SK-N-SH (cell line): ENCODE measurements around the gene IFNLR1. TPM values are rescaled to one million over a fixed set of nuclear protein-coding genes. Genes with fewer than 3 reads are reported as not detected.

ENCODE experiments used
- CTCF ChIA-PET: fragments of 300-600, 350-600 bp; formaldehyde crosslinking; extraction: SDS; loops from one replicate; lab custom pipeline; 2021; lab: Yijun Ruan, JAX
- POLR2A ChIA-PET: fragments of 350-600 bp; sonication (Branson Sonifier 250); formaldehyde crosslinking; extraction: SDS; loops from one replicate; lab custom pipeline; 2020; ENCODE audit warnings: antibody characterized with exemption, inconsistent platforms; lab: Yijun Ruan, JAX
- DNase-seq: peaks from one replicate; pipeline ENCODE4 v3.0.0; 2012
- H2AFZ ChIP-seq: fragments of 200-600 bp; sonication (generic); 2 replicates; pipeline ENCODE4 v1.8.1; 2016; ENCODE audit warnings: antibody characterized with exemption, mild to moderate bottlenecking, low read depth
- H3F3A ChIP-seq: fragments of 200-600 bp; sonication (generic); replicated peaks from 2 replicates; pipeline ENCODE3; 2016; ENCODE audit warnings: antibody characterized with exemption, mild to moderate bottlenecking; ENCODE audit not compliant: insufficient read depth
- H3K27ac ChIP-seq, 2 experiments: fragments of 200-500 bp in 1 of 2; fragments of 200-600 bp in 1 of 2; sonication (Bioruptor generic) in 1 of 2; sonication (generic), shearing (Covaris generic) in 1 of 2; 2 replicates each; pipeline versions ENCODE4 v1.5.1 to v1.6.1; 2014 to 2016; ENCODE audit warnings: low read depth in 2 of 2, inconsistent platforms in 1 of 2, low read length in 1 of 2, mild to moderate bottlenecking in 1 of 2, mixed read lengths in 1 of 2
- H3K27me3 ChIP-seq: fragments of 200-600 bp; sonication (generic), shearing (Covaris generic); 2 replicates; pipeline ENCODE4 v1.6.1; 2016; ENCODE audit warnings: mixed run types; ENCODE audit not compliant: insufficient read depth
- H3K36me3 ChIP-seq, 2 experiments: fragments of 200-500 bp in 1 of 2; fragments of 200-600 bp in 1 of 2; sonication (Bioruptor generic) in 1 of 2; sonication (generic) in 1 of 2; replicated peaks in 1 of 2; 2 replicates each; pipeline versions ENCODE3 to v1.5.1; 2014 to 2016; ENCODE audit warnings: low read length in 1 of 2, mild to moderate bottlenecking in 1 of 2; ENCODE audit not compliant: insufficient read depth in 2 of 2, control insufficient read depth in 1 of 2
- H3K4me1 ChIP-seq, 2 experiments: fragments of 200-500 bp in 1 of 2; fragments of 200-600 bp in 1 of 2; sonication (Bioruptor generic) in 1 of 2; sonication (generic), shearing (Covaris generic) in 1 of 2; 2 replicates each; pipeline versions ENCODE4 v1.5.1 to v1.6.1; 2014 to 2016; ENCODE audit warnings: low read depth in 1 of 2, low read length in 1 of 2, mixed run types in 1 of 2; ENCODE audit not compliant: insufficient read depth in 2 of 2, control insufficient read depth in 1 of 2
- H3K4me2 ChIP-seq: fragments of 200-600 bp; sonication (generic), shearing (Covaris generic); 2 replicates; pipeline ENCODE4 v1.6.1; 2017; ENCODE audit warnings: mixed run types
- H3K4me3 ChIP-seq, 2 experiments: fragments of 200-500 bp in 1 of 2; fragments of 200-600 bp in 1 of 2; sonication (Bioruptor generic) in 1 of 2; sonication (generic), shearing (Covaris generic) in 1 of 2; 2 replicates each; pipeline versions ENCODE4 v1.5.1 to v1.8.1; 2014 to 2016; ENCODE audit warnings: low read depth in 2 of 2, inconsistent platforms in 1 of 2, low read length in 1 of 2, mild to moderate bottlenecking in 1 of 2, mixed read lengths in 1 of 2, moderate library complexity in 1 of 2
- H3K79me2 ChIP-seq: fragments of 200-600 bp; sonication (generic); 2 replicates; pipeline ENCODE4 v1.8.1; 2017; ENCODE audit warnings: mild to moderate bottlenecking; ENCODE audit not compliant: insufficient read depth
- H3K9ac ChIP-seq: fragments of 200-600 bp; sonication (generic); 2 replicates; pipeline ENCODE4 v1.6.1; 2017; ENCODE audit warnings: mixed run types
- H3K9me2 ChIP-seq: fragments of 200-600 bp; sonication (generic); 2 replicates; pipeline ENCODE4 v1.6.1; 2017; ENCODE audit warnings: mixed run types
- H3K9me3 ChIP-seq: fragments of 200-600 bp; sonication (generic); 2 replicates; pipeline ENCODE4 v1.6.1; 2017; ENCODE audit warnings: mixed run types, mild to moderate bottlenecking, moderate library complexity
- H4K20me1 ChIP-seq: fragments of 200-600 bp; sonication (generic); 2 replicates; pipeline ENCODE4 v1.6.1; 2017; ENCODE audit warnings: mild to moderate bottlenecking, mixed run types; ENCODE audit not compliant: insufficient read depth
- CTCF ChIP-seq: fragments of 200-600 bp; sonication (generic); IDR thresholded peaks from 2 replicates; pipeline ENCODE4 v1.6.1; 2017; ENCODE audit warnings: antibody characterized with exemption, mild to moderate bottlenecking, moderate library complexity
- ELF1 ChIP-seq: IDR thresholded peaks from 2 replicates; pipeline ENCODE4 v1.4.0; 2012
- EP300 ChIP-seq, 2 experiments: IDR thresholded peaks; 2 replicates each; pipeline versions ENCODE4 v1.4.0 to v1.6.1; 2012; ENCODE audit warnings: borderline replicate concordance in 1 of 2, low read depth in 1 of 2, low read length in 1 of 2
- FOXJ3 ChIP-seq: sonication (generic); formaldehyde crosslinking; IDR thresholded peaks from 2 replicates; pipeline ENCODE4 v1.5.1; 2020; ENCODE audit warnings: mild to moderate bottlenecking, missing genetic modification reagents
- FOXM1 ChIP-seq: IDR thresholded peaks from 2 replicates; pipeline ENCODE4 v1.4.0; 2012; ENCODE audit warnings: low read depth, mild to moderate bottlenecking
- GATA2 ChIP-seq: sonication (generic); formaldehyde crosslinking; IDR thresholded peaks from 2 replicates; pipeline ENCODE4 v1.5.0; 2020; ENCODE audit warnings: mild to moderate bottlenecking, missing genetic modification reagents
- MAX ChIP-seq: IDR thresholded peaks from 2 replicates; pipeline ENCODE4 v1.4.0; 2012; ENCODE audit warnings: low read depth
- POLR2AphosphoS5 ChIP-seq: IDR thresholded peaks from 2 replicates; pipeline ENCODE4 v1.6.1; 2012; ENCODE audit warnings: low read depth, low read length
- RAD21 ChIP-seq: IDR thresholded peaks from 2 replicates; pipeline ENCODE4 v1.6.1; 2012; ENCODE audit warnings: mild to moderate bottlenecking, low read length
- RFX5 ChIP-seq: IDR thresholded peaks from 2 replicates; pipeline ENCODE4 v1.6.1; 2012; ENCODE audit warnings: mild to moderate bottlenecking, improper control_type of control experiment, low read length
- RXRA ChIP-seq: IDR thresholded peaks from 2 replicates; pipeline ENCODE4 v1.4.0; 2012; ENCODE audit warnings: low read depth, mild to moderate bottlenecking, borderline replicate concordance
- SMC3 ChIP-seq: IDR thresholded peaks from 2 replicates; pipeline ENCODE4 v1.6.1; 2012; ENCODE audit warnings: low read depth, low read length, improper control_type of control experiment
- WGBS: methylation state at CpG from one replicate; pipeline ENCODE4 v1.1.6; 2017; ENCODE audit warnings: low lambda C conversion rate; 5-methylcytosine and 5-hydroxymethylcytosine counted together
- polyA plus RNA-seq, 3 experiments: library from polyadenylated mRNA; depleted of rRNA; stranded (reverse); fragments of >200 nt; gene quantifications; 2 replicates each; pipeline ENCODE4 v1.2.3, GENCODE V29; 2012

Gene IFNLR1
- polyA plus RNA-seq, 1 of the 3 experiments (the other 2 are of a cell fraction) = 0.30 TPM

- POLR2A ChIA-PET = no interaction called here
Observed at GRCh38 chr1:24222793-24223192, 35.7 kb upstream of the IFNLR1 start.

DNA sequence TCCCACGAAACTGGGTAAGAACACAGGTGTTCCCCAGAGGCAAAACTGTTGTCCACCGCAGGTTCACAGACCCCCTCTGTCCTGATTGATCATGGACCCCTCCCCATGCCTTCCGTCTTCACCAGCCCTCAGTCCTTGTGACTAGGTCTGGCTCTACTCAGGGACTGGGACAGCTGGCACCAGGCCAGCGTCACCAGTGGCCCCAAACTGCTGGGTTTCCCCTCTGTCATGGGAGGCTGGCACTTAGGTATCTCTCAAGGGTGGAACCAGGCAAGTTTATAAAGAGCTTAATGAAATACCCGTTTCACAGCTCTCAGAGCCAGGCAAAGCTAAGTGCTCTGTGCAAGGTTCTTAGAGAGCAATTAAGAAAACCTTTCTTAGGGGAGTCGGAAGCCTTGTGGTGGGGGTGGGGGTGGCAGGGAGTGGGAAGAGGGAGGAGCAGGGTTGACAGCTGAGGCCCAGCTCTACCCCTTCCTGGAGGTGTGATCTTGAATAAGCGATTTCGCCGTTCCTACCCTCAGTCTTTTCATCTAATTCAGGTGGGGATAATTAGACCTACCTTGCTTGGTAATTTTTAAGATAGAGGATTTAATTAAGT lies 35.0 kb upstream of the IFNLR1 start:
- CTCF ChIA-PET = interaction anchor here (1.1 to 5.1 kb wide), 5 partner anchors 14 to 193 kb away, joined by 3 to 21 read pairs (median 3); partner anchors contain the start of gene NIPAL3
- no peaks in the 10 kb centered on the region; a peak in 1 of 4 replicates for H3K4me1 ChIP-seq
- H3K27me3 ChIP-seq = peaks cover 15% of the 10 kb centered on the region; the same call in 1 of the 2 replicates
- TF ChIP-seq SMC3 (no peak), RFX5 (no peak), RXRA (no peak)
- TF ChIP-seq, all 33 proteins: peak for 0
- 60% methylated on average over 9 of the region's 9 CpGs for WGBS
- Histone ChIP-seq H3K9me3 (no peaks in the 10 kb centered on the region), H3K9ac (no peak overlapping the region), H3K4me2 (no peak overlapping the region), H3K27ac (no peak overlapping the region), H2AFZ (no peak overlapping the region), H3K4me3 (no peak overlapping the region), H4K20me1 (no peaks in the 10 kb centered on the region), H3F3A (no peaks in the 10 kb centered on the region), H3K36me3 (no peaks in the 10 kb centered on the region), H3K9me2 (no peaks in the 10 kb centered on the region), H3K79me2 (no peaks in the 10 kb centered on the region)
- POLR2A ChIA-PET = no interaction called here
- DNase-seq = no peak

More at GRCh38 chr1:24222793-24223192, 35.7 kb upstream of the IFNLR1 start:
- Histone ChIP-seq H3K9ac (no peak overlapping the region), H3K27ac (no peak overlapping the region), H3K36me3 (no peaks in the 10 kb centered on the region), H3K4me3 (no peak overlapping the region), H2AFZ (no peak overlapping the region), H3K79me2 (no peaks in the 10 kb centered on the region), H3K4me2 (no peak overlapping the region), H4K20me1 (no peaks in the 10 kb centered on the region), H3K27me3 (peaks cover 15% of the 10 kb centered on the region; the same call in 1 of the 2 replicates), H3F3A (no peaks in the 10 kb centered on the region), H3K9me3 (no peaks in the 10 kb centered on the region), H3K9me2 (no peaks in the 10 kb centered on the region), H3K4me1 (no peaks in the 10 kb centered on the region)
- WGBS = 61% methylated on average over 1 of the region's 1 CpG
- TF ChIP-seq RAD21 (no peak), GATA2 (CRISPR knock-in tag) (no peak), EP300 (IDR thresholded peaks at IDR 0.05; ENCODE audit: borderline replicate concordance in 1 of 2, low read depth in 1 of 2, low read length in 1 of 2) (no peak), FOXM1 (no peak), CTCF (no peak)
- CTCF ChIA-PET = no interaction called here
- no peak for DNase-seq

GRCh38 chr1:24221246-24221645 lies 34.2 kb upstream of the IFNLR1 start:
- ChIA-PET CTCF (interaction anchor here (1.1 to 5.1 kb wide), 5 partner anchors 15 to 194 kb away, joined by 3 to 21 read pairs (median 3); partner anchors contain the start of gene NIPAL3), POLR2A (no interaction called here)
- no peaks in the 10 kb centered on the region for H3K79me2 ChIP-seq
- no peaks in the 10 kb centered on the region for H3F3A ChIP-seq
- no peak for DNase-seq
- 84% methylated on average over 2 of the region's 2 CpGs for WGBS
- H3K27ac ChIP-seq = no peak overlapping the region
- no peaks in the 10 kb centered on the region for H4K20me1 ChIP-seq
- H3K4me1 ChIP-seq = peaks cover 0 to 6% of the 10 kb centered on the region in 2 experiments; a peak in 1 of 4 replicates
- no peak overlapping the region for H2AFZ ChIP-seq
- no peaks in the 10 kb centered on the region for H3K36me3 ChIP-seq
- H3K9me3 ChIP-seq = no peaks in the 10 kb centered on the region
- no peaks in the 10 kb centered on the region for H3K9me2 ChIP-seq
- no peak overlapping the region for H3K9ac ChIP-seq
- no peak for TF ChIP-seq POLR2AphosphoS5
- no peak for TF ChIP-seq RFX5
- TF ChIP-seq FOXJ3 (CRISPR knock-in tag) = no peak
- TF ChIP-seq FOXM1 = no peak
- no peak for TF ChIP-seq ELF1
- TF ChIP-seq MAX = no peak
- TF ChIP-seq RXRA = no peak
- H3K4me3 ChIP-seq = no peak overlapping the region
- no peak overlapping the region for H3K4me2 ChIP-seq
- peaks cover 15% of the 10 kb centered on the region; the same call in 1 of the 2 replicates for H3K27me3 ChIP-seq
